HCT116 (cell line): Measurements from ENCODE around the gene TTLL6. TPM values are rescaled to one million over a fixed set of nuclear protein-coding genes. Genes with fewer than 3 reads are reported as not detected.

ENCODE experiments used
- ATAC-seq: fragments of 200-7000 bp; cut with Tn5 transposase; 2 replicates; pipeline ENCODE4 v1.9.1; 2020; ENCODE audit warnings: mild to moderate bottlenecking, moderate library complexity
- BruUV-seq: library from RNA; stranded (reverse); fragments of 400-500 nt; replicated peaks from 2 replicates; lab custom pipeline; 2021; lab: Mats Ljungman, UMichigan
- CTCF ChIA-PET: fragments of 300-600 bp; sonication (Branson Sonifier 250); formaldehyde crosslinking; loops from one replicate; lab custom pipeline; 2021; ENCODE audit warnings: antibody characterized with exemption; lab: Charles Lee
- POLR2A ChIA-PET: fragments of 300-600, 350-600 bp; sonication (Branson Sonifier 250); formaldehyde crosslinking; loops from one replicate; lab custom pipeline; 2021; ENCODE audit warnings: antibody characterized with exemption; lab: Charles Lee
- RAD21 ChIA-PET, 2 experiments: fragments of 300-600 bp; sonication (Branson Sonifier 250); formaldehyde crosslinking; loops; one replicate each; lab custom pipeline; 2023; ENCODE audit warnings: low total read pairs in 2 of 2; ENCODE audit not compliant: uncharacterized antibody in 2 of 2, unreplicated experiment in 2 of 2, low non-redundant PET in 1 of 2; lab: Charles Lee
- DNase-seq: peaks from one replicate; pipeline ENCODE4 v3.0.0-alpha.2; 2010; ENCODE audit warnings: low read depth, low spot score
- H2AFZ ChIP-seq: fragments of 200-600 bp; shearing (Covaris generic), sonication (generic); 2 replicates; pipeline ENCODE4 v1.6.1; 2017; ENCODE audit warnings: low read depth, mixed run types, mixed read lengths, antibody characterized with exemption, low read length; ENCODE audit not compliant: poor library complexity, severe bottlenecking
- H3K27ac ChIP-seq: 2 replicates; pipeline ENCODE4 v1.5.1; 2012; ENCODE audit warnings: low read depth, low read length
- H3K27me3 ChIP-seq: fragments of 200-600 bp; sonication (generic); 2 replicates; pipeline ENCODE4 v1.6.1; 2016; ENCODE audit warnings: mixed run types, low read length, mixed read lengths; ENCODE audit not compliant: insufficient read depth
- H3K36me3 ChIP-seq, 2 experiments: fragments of 200-500 bp in 1 of 2; fragments of 200-600 bp in 1 of 2; sonication (Bioruptor generic) in 1 of 2; sonication (generic) in 1 of 2; 2 replicates each; pipeline versions ENCODE4 v1.5.1 to v1.6.1; 2014 to 2016; ENCODE audit warnings: low read length in 2 of 2, inconsistent platforms in 1 of 2, mixed read lengths in 1 of 2, mixed run types in 1 of 2; ENCODE audit not compliant: insufficient read depth in 2 of 2, control insufficient read depth in 1 of 2
- H3K4me1 ChIP-seq, 2 experiments: fragments of 200-600 bp in 1 of 2; sonication (generic) in 1 of 2; 2 replicates each; pipeline versions ENCODE4 v1.5.1 to v1.6.1; 2012 to 2017; ENCODE audit warnings: low read length in 2 of 2, inconsistent platforms in 1 of 2, mild to moderate bottlenecking in 1 of 2, mixed read lengths in 1 of 2, mixed run types in 1 of 2, moderate library complexity in 1 of 2; ENCODE audit not compliant: insufficient read depth in 2 of 2, control insufficient read depth in 1 of 2
- H3K4me2 ChIP-seq: fragments of 200-600 bp; sonication (generic); 2 replicates; pipeline ENCODE4 v1.6.1; 2017; ENCODE audit warnings: mixed run types, low read length, mixed read lengths
- H3K4me3 ChIP-seq, 2 experiments: fragments of 200-600 bp in 1 of 2; sonication (generic) in 1 of 2; replicated peaks in 1 of 2; 2 replicates each; pipeline ENCODE4 v1.5.1; 2011 to 2016; ENCODE audit warnings: low read length in 2 of 2, control low read depth in 1 of 2, low read depth in 1 of 2, mild to moderate bottlenecking in 1 of 2, mixed read lengths in 1 of 2, mixed run types in 1 of 2
- H3K79me2 ChIP-seq: fragments of 200-600 bp; sonication (generic); 2 replicates; pipeline ENCODE4 v1.6.1; 2017; ENCODE audit warnings: mild to moderate bottlenecking, mixed run types, low read length, moderate library complexity, mixed read lengths; ENCODE audit not compliant: insufficient read depth
- H3K9ac ChIP-seq: fragments of 200-600 bp; sonication (generic); 2 replicates; pipeline ENCODE4 v1.6.1; 2016; ENCODE audit warnings: low read length, mixed read lengths
- H3K9me2 ChIP-seq: fragments of 200-600 bp; sonication (generic), shearing (Covaris generic); 2 replicates; pipeline ENCODE4 v1.6.1; 2017; ENCODE audit warnings: mixed run types, mild to moderate bottlenecking, moderate library complexity; ENCODE audit not compliant: insufficient read depth
- H3K9me3 ChIP-seq, 2 experiments: fragments of 200-500 bp in 1 of 2; fragments of 200-600 bp in 1 of 2; sonication (Bioruptor generic) in 1 of 2; sonication (generic) in 1 of 2; 2 replicates each; pipeline ENCODE4 v1.6.1; 2014 to 2017; ENCODE audit warnings: low read length in 2 of 2, mixed read lengths in 2 of 2, inconsistent platforms in 1 of 2, low read depth in 1 of 2, mild to moderate bottlenecking in 1 of 2, mixed run types in 1 of 2, moderate library complexity in 1 of 2; ENCODE audit not compliant: control insufficient read depth in 1 of 2, insufficient read depth in 1 of 2
- H4K20me1 ChIP-seq: fragments of 200-600 bp; sonication (generic), shearing (Covaris generic); 2 replicates; pipeline ENCODE4 v1.6.1; 2017; ENCODE audit warnings: mixed run types, mild to moderate bottlenecking, moderate library complexity; ENCODE audit not compliant: insufficient read depth
- CBX3 ChIP-seq: IDR thresholded peaks from 2 replicates; pipeline ENCODE4 v1.6.1; 2012; ENCODE audit warnings: low read depth
- CEBPB ChIP-seq: IDR thresholded peaks from 2 replicates; pipeline ENCODE4 v1.6.1; 2012; ENCODE audit warnings: low read depth
- EZH2 ChIP-seq: fragments of 200-600 bp; sonication (generic); IDR thresholded peaks from 2 replicates; pipeline ENCODE4 v1.6.1; 2017; ENCODE audit warnings: antibody characterized with exemption, mixed run types
- POLR2AphosphoS5 ChIP-seq: IDR thresholded peaks from 2 replicates; pipeline ENCODE4 v1.6.1; 2011; ENCODE audit warnings: mild to moderate bottlenecking, low read depth, low read length, moderate library complexity
- RAD21 ChIP-seq: IDR thresholded peaks from 2 replicates; pipeline ENCODE4 v1.6.1; 2012; ENCODE audit warnings: low read depth, mild to moderate bottlenecking
- SIN3A ChIP-seq: IDR thresholded peaks from 2 replicates; pipeline ENCODE4 v1.6.1; 2012; ENCODE audit warnings: low read depth
- TCF7L2 ChIP-seq: IDR thresholded peaks from 2 replicates; pipeline ENCODE4 v1.7.0; 2011; ENCODE audit warnings: borderline replicate concordance, inconsistent platforms; ENCODE audit not compliant: insufficient read depth, insufficient read length; ENCODE audit errors: extremely low read depth
- ZNF274 ChIP-seq: fragments of 200-500 bp; sonication (Bioruptor generic); IDR thresholded peaks from 2 replicates; pipeline ENCODE4 v1.6.1; 2014; ENCODE audit warnings: mild to moderate bottlenecking, low read depth, low read length, inconsistent platforms
- intact Hi-C: fragments of 100-400 bp; cut with micrococcal nuclease; formaldehyde crosslinking; loops from 2 replicates; pipeline ENCODE4 v1.10.0; 2022
- total RNA-seq: library from RNA; stranded (reverse); gene quantifications from one replicate; pipeline ENCODE4 v1.2.1, GENCODE V29; 2021; ENCODE audit not compliant: unreplicated experiment
- TF ChIP-seq, protein P1 (sequence below), 3 experiments: fragments of 200-600 bp in 1 of 3; sonication (generic) in 1 of 3; IDR thresholded peaks in 2 of 3; conservative IDR thresholded peaks in 1 of 3; 2 replicates each; pipeline ENCODE4 v1.5.1; 2012 to 2017; ENCODE audit warnings: low read depth in 2 of 3, low read length in 2 of 3, antibody characterized with exemption in 1 of 3, borderline replicate concordance in 1 of 3, control low read depth in 1 of 3, mild to moderate bottlenecking in 1 of 3, mixed read lengths in 1 of 3, mixed run types in 1 of 3, moderate library complexity in 1 of 3; ENCODE audit not compliant: insufficient read depth in 1 of 3
- TF ChIP-seq, protein P2 (sequence below): IDR thresholded peaks from 2 replicates; pipeline ENCODE4 v1.6.1; 2012; ENCODE audit warnings: low read depth
- TF ChIP-seq, protein P3 (sequence below): IDR thresholded peaks from 2 replicates; pipeline ENCODE4 v1.6.1; 2012
- TF ChIP-seq, protein P4 (sequence below): IDR thresholded peaks from 2 replicates; pipeline ENCODE4 v1.6.1; 2011; ENCODE audit warnings: mild to moderate bottlenecking, low read length, moderate library complexity; ENCODE audit not compliant: insufficient replicate concordance; ENCODE audit errors: extremely low read depth

TTLL6 gene
- total RNA-seq, 1 experiment from 2014 or later = 0.79 TPM

DNA sequence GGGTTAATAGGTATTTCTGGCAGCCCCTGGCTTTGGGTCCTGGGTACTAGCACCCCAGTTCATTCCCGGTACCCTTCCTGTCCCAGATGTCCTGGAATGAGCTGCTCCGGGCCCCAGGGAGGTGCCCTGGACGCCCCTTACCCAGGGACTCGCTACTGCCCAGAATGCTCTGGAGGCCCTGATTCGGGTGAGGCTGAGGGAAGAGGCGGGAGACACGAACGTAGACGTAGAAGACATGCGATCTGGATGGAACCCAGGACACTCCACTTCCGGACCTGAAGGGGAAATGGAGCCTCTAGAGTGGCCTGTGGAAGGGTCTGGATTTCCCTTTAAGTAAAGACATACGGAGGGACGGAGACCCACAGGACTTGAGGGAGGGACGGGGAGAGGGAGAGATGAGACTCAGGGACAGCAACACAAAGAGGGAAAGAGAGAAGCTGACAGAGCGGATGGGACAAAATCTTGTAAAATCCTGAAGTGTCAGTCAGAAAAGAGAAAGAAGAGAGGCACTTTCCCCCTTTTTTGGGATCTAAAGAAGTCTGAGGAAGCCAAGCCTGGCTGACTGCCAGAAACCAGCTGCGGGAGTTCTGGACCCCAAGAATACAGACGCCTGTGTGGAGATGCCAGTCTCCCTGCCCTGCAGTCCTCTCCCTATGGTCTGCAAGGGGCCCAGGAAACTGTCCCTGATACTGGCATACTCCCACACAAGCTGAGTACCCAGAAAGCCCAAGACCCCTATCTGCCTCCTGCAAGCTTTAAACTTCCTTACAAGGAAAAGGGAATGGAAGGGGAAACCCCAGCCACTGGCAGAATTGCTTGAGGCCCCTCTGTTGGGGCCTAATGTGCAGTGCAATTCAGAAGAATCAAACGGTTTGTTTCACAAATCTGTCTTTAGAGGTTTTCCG, 87.4 kb downstream of the TTLL6 start:
- H3K36me3 ChIP-seq = no peaks in the 10 kb centered on the region
- intact Hi-C loops = no loop called here
- TF ChIP-seq, protein P1, sequence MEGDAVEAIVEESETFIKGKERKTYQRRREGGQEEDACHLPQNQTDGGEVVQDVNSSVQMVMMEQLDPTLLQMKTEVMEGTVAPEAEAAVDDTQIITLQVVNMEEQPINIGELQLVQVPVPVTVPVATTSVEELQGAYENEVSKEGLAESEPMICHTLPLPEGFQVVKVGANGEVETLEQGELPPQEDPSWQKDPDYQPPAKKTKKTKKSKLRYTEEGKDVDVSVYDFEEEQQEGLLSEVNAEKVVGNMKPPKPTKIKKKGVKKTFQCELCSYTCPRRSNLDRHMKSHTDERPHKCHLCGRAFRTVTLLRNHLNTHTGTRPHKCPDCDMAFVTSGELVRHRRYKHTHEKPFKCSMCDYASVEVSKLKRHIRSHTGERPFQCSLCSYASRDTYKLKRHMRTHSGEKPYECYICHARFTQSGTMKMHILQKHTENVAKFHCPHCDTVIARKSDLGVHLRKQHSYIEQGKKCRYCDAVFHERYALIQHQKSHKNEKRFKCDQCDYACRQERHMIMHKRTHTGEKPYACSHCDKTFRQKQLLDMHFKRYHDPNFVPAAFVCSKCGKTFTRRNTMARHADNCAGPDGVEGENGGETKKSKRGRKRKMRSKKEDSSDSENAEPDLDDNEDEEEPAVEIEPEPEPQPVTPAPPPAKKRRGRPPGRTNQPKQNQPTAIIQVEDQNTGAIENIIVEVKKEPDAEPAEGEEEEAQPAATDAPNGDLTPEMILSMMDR (IDR thresholded peaks at IDR 0.05 in 2 of 3, conservative IDR thresholded peaks at IDR 0.05 in 1 of 3; ENCODE audit: borderline replicate concordance in 1 of 3, insufficient read depth in 1 of 3, low read depth in 2 of 3, low read length in 2 of 3) = no peak
- TF ChIP-seq TCF7L2 (no peak), SIN3A (no peak), EZH2 (no peak), ZNF274 (no peak), POLR2AphosphoS5 (no peak), CBX3 (no peak), CEBPB (no peak), RAD21 (no peak)
- TF ChIP-seq, protein P2, sequence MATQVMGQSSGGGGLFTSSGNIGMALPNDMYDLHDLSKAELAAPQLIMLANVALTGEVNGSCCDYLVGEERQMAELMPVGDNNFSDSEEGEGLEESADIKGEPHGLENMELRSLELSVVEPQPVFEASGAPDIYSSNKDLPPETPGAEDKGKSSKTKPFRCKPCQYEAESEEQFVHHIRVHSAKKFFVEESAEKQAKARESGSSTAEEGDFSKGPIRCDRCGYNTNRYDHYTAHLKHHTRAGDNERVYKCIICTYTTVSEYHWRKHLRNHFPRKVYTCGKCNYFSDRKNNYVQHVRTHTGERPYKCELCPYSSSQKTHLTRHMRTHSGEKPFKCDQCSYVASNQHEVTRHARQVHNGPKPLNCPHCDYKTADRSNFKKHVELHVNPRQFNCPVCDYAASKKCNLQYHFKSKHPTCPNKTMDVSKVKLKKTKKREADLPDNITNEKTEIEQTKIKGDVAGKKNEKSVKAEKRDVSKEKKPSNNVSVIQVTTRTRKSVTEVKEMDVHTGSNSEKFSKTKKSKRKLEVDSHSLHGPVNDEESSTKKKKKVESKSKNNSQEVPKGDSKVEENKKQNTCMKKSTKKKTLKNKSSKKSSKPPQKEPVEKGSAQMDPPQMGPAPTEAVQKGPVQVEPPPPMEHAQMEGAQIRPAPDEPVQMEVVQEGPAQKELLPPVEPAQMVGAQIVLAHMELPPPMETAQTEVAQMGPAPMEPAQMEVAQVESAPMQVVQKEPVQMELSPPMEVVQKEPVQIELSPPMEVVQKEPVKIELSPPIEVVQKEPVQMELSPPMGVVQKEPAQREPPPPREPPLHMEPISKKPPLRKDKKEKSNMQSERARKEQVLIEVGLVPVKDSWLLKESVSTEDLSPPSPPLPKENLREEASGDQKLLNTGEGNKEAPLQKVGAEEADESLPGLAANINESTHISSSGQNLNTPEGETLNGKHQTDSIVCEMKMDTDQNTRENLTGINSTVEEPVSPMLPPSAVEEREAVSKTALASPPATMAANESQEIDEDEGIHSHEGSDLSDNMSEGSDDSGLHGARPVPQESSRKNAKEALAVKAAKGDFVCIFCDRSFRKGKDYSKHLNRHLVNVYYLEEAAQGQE = no peak
- TF ChIP-seq, protein P3, sequence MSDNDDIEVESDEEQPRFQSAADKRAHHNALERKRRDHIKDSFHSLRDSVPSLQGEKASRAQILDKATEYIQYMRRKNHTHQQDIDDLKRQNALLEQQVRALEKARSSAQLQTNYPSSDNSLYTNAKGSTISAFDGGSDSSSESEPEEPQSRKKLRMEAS = no peak
- TF ChIP-seq, protein P4, sequence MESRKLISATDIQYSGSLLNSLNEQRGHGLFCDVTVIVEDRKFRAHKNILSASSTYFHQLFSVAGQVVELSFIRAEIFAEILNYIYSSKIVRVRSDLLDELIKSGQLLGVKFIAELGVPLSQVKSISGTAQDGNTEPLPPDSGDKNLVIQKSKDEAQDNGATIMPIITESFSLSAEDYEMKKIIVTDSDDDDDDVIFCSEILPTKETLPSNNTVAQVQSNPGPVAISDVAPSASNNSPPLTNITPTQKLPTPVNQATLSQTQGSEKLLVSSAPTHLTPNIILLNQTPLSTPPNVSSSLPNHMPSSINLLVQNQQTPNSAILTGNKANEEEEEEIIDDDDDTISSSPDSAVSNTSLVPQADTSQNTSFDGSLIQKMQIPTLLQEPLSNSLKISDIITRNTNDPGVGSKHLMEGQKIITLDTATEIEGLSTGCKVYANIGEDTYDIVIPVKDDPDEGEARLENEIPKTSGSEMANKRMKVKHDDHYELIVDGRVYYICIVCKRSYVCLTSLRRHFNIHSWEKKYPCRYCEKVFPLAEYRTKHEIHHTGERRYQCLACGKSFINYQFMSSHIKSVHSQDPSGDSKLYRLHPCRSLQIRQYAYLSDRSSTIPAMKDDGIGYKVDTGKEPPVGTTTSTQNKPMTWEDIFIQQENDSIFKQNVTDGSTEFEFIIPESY = no peak
- no peak for DNase-seq
- H3K9me3 ChIP-seq = no peaks in the 10 kb centered on the region
- H3K27ac ChIP-seq = no peak overlapping the region
- H3K9ac ChIP-seq = no peak overlapping the region
- peaks cover 8% of the 10 kb centered on the region; the same call in 1 of the 2 replicates for H3K27me3 ChIP-seq
- no peak overlapping the region for H3K4me3 ChIP-seq
- no peaks in the 10 kb centered on the region for H4K20me1 ChIP-seq
- no peak overlapping the region for H2AFZ ChIP-seq
- CTCF ChIA-PET = interaction anchor here (1.6 to 3.1 kb wide), 3 partner anchors 51 to 303 kb away, joined by 4 to 28 read pairs (median 13); no protein-coding TSS in a partner anchor
- no peak for ATAC-seq
- POLR2A ChIA-PET = interaction anchor here (1.4 kb wide), 2 partner anchors 10 to 155 kb away, joined by 3 to 6 read pairs; no protein-coding TSS in a partner anchor
- peak overlapping the region; percentile 95 for H3K4me2 ChIP-seq
- no TSS peak for BruUV-seq
- no peaks in the 10 kb centered on the region for H3K79me2 ChIP-seq
- H3K9me2 ChIP-seq = no peaks in the 10 kb centered on the region
- H3K4me1 ChIP-seq = peaks cover 5 to 18% of the 10 kb centered on the region in 2 experiments; a peak in 3 of 4 replicates
- RAD21 ChIA-PET = no interaction called here
